Erythroblast (primary cell): Measurements from ENCODE around the gene GPC6.

Experiments used
- GATA1 ChIP-seq: IDR thresholded peaks from 2 replicates; pipeline ENCODE4 v1.6.1; 2011; ENCODE audit warnings: low read depth, mild to moderate bottlenecking, control low read depth, low read length, moderate library complexity
- POLR2A ChIP-seq: IDR thresholded peaks from 2 replicates; pipeline ENCODE4 v1.6.1; 2011; ENCODE audit warnings: mild to moderate bottlenecking, low read length

DNA sequence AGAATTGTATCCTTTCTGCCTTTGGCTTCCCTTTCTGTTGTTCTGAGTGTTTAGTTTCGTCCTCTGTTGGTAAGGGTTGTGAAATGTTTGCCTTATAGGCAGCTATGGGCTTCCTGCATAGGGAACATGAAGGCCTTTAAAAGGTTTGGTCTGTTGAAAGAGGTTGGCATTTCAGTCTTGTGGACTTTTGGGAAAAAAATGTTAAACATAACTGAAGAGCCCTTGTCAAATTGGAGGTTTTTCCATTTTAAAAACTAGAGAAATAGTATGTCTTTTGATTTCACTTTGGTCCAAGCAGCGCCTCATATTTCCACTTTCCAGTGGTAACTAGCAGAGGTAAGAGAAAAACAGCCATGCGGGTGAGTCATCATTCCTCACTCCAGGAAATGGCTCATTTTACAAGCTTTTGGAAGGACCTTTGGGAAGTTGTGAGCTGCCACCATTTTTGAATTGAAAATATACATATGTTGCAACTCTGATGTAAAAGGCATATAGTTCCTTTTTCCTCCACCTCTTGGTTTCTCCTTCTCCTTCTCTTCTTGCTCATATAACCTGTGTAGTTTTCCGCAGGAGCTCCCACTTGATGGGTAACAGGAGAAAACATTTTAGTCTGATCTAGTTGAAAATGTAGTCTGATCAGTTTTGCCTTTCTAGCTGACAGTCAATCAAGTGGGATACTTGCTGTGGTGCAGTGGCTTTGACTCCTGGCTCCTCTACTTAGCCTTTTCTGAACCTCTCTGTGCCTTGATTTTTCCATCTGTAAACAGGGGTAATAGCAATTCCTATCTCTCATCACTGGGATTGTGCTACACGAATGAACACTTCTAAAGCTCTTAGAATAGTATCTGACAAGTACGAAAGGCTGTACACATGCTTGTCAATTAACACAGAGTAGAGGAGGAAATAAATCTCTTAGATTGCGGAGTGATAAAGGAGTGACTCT lies 23.0 kb downstream of the GPC6 start:
- TF ChIP-seq POLR2A: no peak
- TF ChIP-seq GATA1: no peak
